PC-9 (cell line): ENCODE results near the gene GPD1L. TPM values are rescaled to one million over a fixed set of nuclear protein-coding genes. Genes with fewer than 3 reads are reported as not detected.

Experiments used
- BruUV-seq: library from RNA; stranded (reverse); fragments of 400-500 nt; replicated peaks from 2 replicates; lab custom pipeline; 2021; lab: Mats Ljungman, UMichigan
- CTCF ChIA-PET: fragments of 300-600 bp; sonication (Branson Sonifier 250); formaldehyde crosslinking; loops from one replicate; lab custom pipeline; 2022; ENCODE audit warnings: antibody characterized with exemption; lab: Charles Lee
- POLR2A ChIA-PET: fragments of 300-600 bp; sonication (Branson Sonifier 250); formaldehyde crosslinking; loops from one replicate; lab custom pipeline; 2022; ENCODE audit warnings: antibody characterized with exemption; ENCODE audit not compliant: unreplicated experiment; lab: Charles Lee
- DNase-seq, 2 experiments: peaks; one replicate each; pipeline versions ENCODE4 v3.0.0 to v3.0.0-alpha.2; 2015 to 2022; ENCODE audit warnings: mixed read lengths in 1 of 2
- H2AFZ ChIP-seq: fragments of 200-600 bp; sonication (generic); 2 replicates; pipeline ENCODE4 v1.8.1; 2017; ENCODE audit warnings: antibody characterized with exemption
- H3F3A ChIP-seq: fragments of 200-600 bp; sonication (generic); 2 replicates; pipeline ENCODE4 v1.8.1; 2017; ENCODE audit warnings: antibody characterized with exemption, mild to moderate bottlenecking, low read depth; ENCODE audit not compliant: insufficient read depth
- H3K27ac ChIP-seq: fragments of 200-600 bp; sonication (generic); 2 replicates; pipeline ENCODE4 v1.6.1; 2016; ENCODE audit warnings: mixed run types
- H3K27me3 ChIP-seq: fragments of 200-600 bp; sonication (generic); 2 replicates; pipeline ENCODE4 v1.6.1; 2016; ENCODE audit warnings: low read depth, mixed run types; ENCODE audit not compliant: insufficient read depth
- H3K36me3 ChIP-seq: fragments of 200-600 bp; sonication (generic); 2 replicates; pipeline ENCODE4 v1.6.1; 2016; ENCODE audit warnings: low read depth, mixed run types
- H3K4me1 ChIP-seq: fragments of 200-600 bp; sonication (generic); replicated peaks from 2 replicates; pipeline ENCODE4 v1.6.1; 2016; ENCODE audit warnings: mixed run types; ENCODE audit not compliant: insufficient read depth
- H3K4me2 ChIP-seq: fragments of 200-600 bp; sonication (generic); 2 replicates; pipeline ENCODE4 v1.6.1; 2017; ENCODE audit warnings: mixed run types
- H3K4me3 ChIP-seq: fragments of 200-600 bp; sonication (generic); 2 replicates; pipeline ENCODE4 v1.6.1; 2016; ENCODE audit warnings: mixed run types
- H3K79me2 ChIP-seq: fragments of 200-600 bp; sonication (generic); 2 replicates; pipeline ENCODE4 v1.6.1; 2017; ENCODE audit warnings: low read depth, mixed run types
- H3K9me2 ChIP-seq: fragments of 200-600 bp; sonication (generic); 2 replicates; pipeline ENCODE4 v1.8.1; 2017; ENCODE audit warnings: mild to moderate bottlenecking; ENCODE audit not compliant: insufficient read depth
- H3K9me3 ChIP-seq: fragments of 200-600 bp; sonication (generic); 2 replicates; pipeline ENCODE4 v1.8.1; 2016; ENCODE audit warnings: low read depth; ENCODE audit not compliant: insufficient read depth
- H4K20me1 ChIP-seq: fragments of 200-600 bp; sonication (generic); 2 replicates; pipeline ENCODE4 v1.8.1; 2017; ENCODE audit not compliant: insufficient read depth
- CTCF ChIP-seq: fragments of 200-600 bp; sonication (generic); conservative IDR thresholded peaks from 2 replicates; pipeline ENCODE4 v1.6.1; 2017; ENCODE audit warnings: mixed run types, antibody characterized with exemption, mild to moderate bottlenecking, moderate library complexity
- EZH2 ChIP-seq: fragments of 200-600 bp; sonication (generic); IDR thresholded peaks from 2 replicates; pipeline ENCODE4 v1.8.0; 2017; ENCODE audit warnings: antibody characterized with exemption, low read depth
- intact Hi-C: fragments of 100-400 bp; cut with micrococcal nuclease; formaldehyde crosslinking; loops from one replicate; pipeline ENCODE4 v1.10.0; 2022; ENCODE audit not compliant: unreplicated experiment
- total RNA-seq: library from RNA; stranded (reverse); gene quantifications from 2 replicates; pipeline ENCODE4 v1.2.3, GENCODE V29; 2021

Gene GPD1L
- total RNA-seq, 1 experiment from 2014 or later: 10.3 TPM

GRCh38 chr3:32095431-32095830 is 11.0 kb upstream of the GPD1L start:
- H3K27ac ChIP-seq: no peak overlapping the region
- H3K4me1 ChIP-seq: no peaks in the 10 kb centered on the region
- BruUV-seq: no TSS peak
- H3K36me3 ChIP-seq: no peaks in the 10 kb centered on the region
- no peaks in the 10 kb centered on the region for H3K9me2 ChIP-seq
- H4K20me1 ChIP-seq: no peaks in the 10 kb centered on the region
- no peak for DNase-seq
- H3K4me3 ChIP-seq: no peak overlapping the region
- H3K27me3 ChIP-seq: no peaks in the 10 kb centered on the region
- TF ChIP-seq CTCF (no peak), EZH2 (no peak)
- no peaks in the 10 kb centered on the region for H3K9me3 ChIP-seq
- POLR2A ChIA-PET: interaction anchor here (0.6 kb wide), 1 partner anchor 586 kb away, joined by 4 read pairs; no protein-coding TSS in a partner anchor
- H3F3A ChIP-seq: no peaks in the 10 kb centered on the region
- intact Hi-C loops: no loop called here
- H2AFZ ChIP-seq: no peak overlapping the region
- no peaks in the 10 kb centered on the region for H3K79me2 ChIP-seq
- CTCF ChIA-PET: no interaction called here
- H3K4me2 ChIP-seq: no peak overlapping the region

DNA sequence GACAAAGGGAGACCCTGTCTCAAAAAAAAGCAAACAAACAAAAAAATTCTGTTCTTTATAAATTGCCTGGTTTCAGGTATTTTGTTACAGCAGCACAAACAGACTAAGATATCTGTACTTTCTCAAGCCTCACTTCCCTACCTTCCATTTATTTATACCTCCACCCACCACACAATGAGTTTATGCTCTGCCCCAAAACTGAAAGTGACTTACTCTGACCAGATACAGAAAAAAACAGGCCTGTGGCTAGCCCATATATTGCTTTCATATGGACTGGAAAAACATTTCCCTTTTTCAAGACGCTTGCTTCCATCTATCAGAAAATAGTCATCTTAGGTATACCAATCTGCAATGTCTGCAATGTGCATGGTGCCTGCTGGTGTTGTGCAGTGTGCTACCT is 8.7 kb upstream of the GPD1L start:
- CTCF ChIA-PET: no interaction called here

DNA sequence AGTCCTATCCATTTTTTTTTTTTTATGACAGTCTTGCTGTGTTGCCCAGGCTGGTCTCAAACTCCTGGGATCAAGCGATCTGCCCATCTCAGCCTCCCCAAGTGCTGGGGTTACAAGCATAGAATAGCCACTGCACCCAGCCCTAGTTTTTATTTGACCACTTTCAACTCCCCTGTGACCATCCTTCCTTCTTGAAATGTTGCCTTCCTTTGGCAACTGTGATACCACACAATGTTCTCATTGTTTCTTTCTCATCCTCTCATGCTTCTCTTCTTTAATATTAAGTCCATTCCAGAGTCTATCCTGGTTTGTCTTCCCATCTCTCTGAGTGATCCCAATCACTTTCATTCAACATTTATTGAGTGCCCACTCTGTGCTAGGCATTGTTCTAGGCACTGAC is 7.9 kb upstream of the GPD1L start:
- H3K27ac ChIP-seq: no peak overlapping the region
- H3K9me2 ChIP-seq: no peaks in the 10 kb centered on the region
- no peak overlapping the region for H3K4me2 ChIP-seq
- intact Hi-C loops: no loop called here
- ChIA-PET CTCF (no interaction called here), POLR2A (no interaction called here)
- DNase-seq: no peak
- H3K79me2 ChIP-seq: no peaks in the 10 kb centered on the region
- H3K4me1 ChIP-seq: no peaks in the 10 kb centered on the region
- H3K36me3 ChIP-seq: no peaks in the 10 kb centered on the region
- no peaks in the 10 kb centered on the region for H3K9me3 ChIP-seq
- no peaks in the 10 kb centered on the region for H3F3A ChIP-seq
- no peak overlapping the region for H3K4me3 ChIP-seq
- H2AFZ ChIP-seq: no peak overlapping the region
- BruUV-seq: no TSS peak
- H3K27me3 ChIP-seq: no peaks in the 10 kb centered on the region
- TF ChIP-seq EZH2: no peak
- no peak for TF ChIP-seq CTCF
- H4K20me1 ChIP-seq: no peaks in the 10 kb centered on the region

More for the DNA sequence above, 8.7 kb upstream of the GPD1L start:
- DNase-seq: no peak
- no peak overlapping the region for H3K4me2 ChIP-seq
- no peaks in the 10 kb centered on the region for H3K9me2 ChIP-seq
- intact Hi-C loops: no loop called here
- TF ChIP-seq CTCF (no peak), EZH2 (no peak)
- H2AFZ ChIP-seq: no peak overlapping the region
- POLR2A ChIA-PET: no interaction called here
- H3K27ac ChIP-seq: no peak overlapping the region
- no peaks in the 10 kb centered on the region for H3K27me3 ChIP-seq
- no TSS peak for BruUV-seq
- no peaks in the 10 kb centered on the region for H3F3A ChIP-seq
- H3K4me3 ChIP-seq: no peak overlapping the region
- no peaks in the 10 kb centered on the region for H3K36me3 ChIP-seq
- H4K20me1 ChIP-seq: no peaks in the 10 kb centered on the region
- H3K4me1 ChIP-seq: no peaks in the 10 kb centered on the region
- H3K79me2 ChIP-seq: no peaks in the 10 kb centered on the region
- no peaks in the 10 kb centered on the region for H3K9me3 ChIP-seq
